ENCODE measurements around the gene RFX7.
"Not testable (repeated sequence)": the region's sequence is repeated elsewhere in the genome, so short reads cannot be mapped to it uniquely, and the experiment has no call there.

The RFX7 gene

DNA sequence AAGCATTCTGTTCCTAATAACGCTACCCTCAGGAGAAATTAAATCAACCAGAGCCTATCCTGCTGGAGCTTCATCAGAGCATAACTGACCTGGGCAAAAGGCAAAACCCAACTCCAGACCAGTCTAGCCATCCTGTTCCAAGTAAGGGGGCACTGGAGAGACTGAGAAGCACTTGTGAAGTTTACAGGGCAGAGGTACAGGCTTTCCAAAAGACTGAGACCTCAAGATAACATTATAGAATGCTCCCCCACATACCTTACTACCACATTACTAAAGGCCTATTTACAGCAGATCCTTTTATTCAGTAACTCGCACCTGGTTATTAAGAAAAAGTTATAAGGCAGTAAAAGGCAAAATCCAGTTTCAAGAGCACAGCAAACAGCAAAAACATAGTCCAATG, 35.5 kb downstream of the RFX7 start:
- DNase-seq (ENCODE audit: low spot score) = no peak
- in situ Hi-C loops (cut with MboI; ENCODE audit: low sequenced_read_pairs, unreplicated experiment) = no loop called here
- TF ChIP-seq CTCF (IDR thresholded peaks at IDR 0.05; ENCODE audit: borderline replicate concordance, control extremely low read depth, extremely low read depth, insufficient read depth, missing control alignments) = no peak

GRCh38 chr15:56207711-56208110, 36.0 kb downstream of the RFX7 start:
- no peak for DNase-seq (ENCODE audit: low spot score)
- TF ChIP-seq CTCF (IDR thresholded peaks at IDR 0.05; ENCODE audit: borderline replicate concordance, control extremely low read depth, extremely low read depth, insufficient read depth, missing control alignments) = no peak
- in situ Hi-C loops (cut with MboI; ENCODE audit: low sequenced_read_pairs, unreplicated experiment) = no loop called here

DNA sequence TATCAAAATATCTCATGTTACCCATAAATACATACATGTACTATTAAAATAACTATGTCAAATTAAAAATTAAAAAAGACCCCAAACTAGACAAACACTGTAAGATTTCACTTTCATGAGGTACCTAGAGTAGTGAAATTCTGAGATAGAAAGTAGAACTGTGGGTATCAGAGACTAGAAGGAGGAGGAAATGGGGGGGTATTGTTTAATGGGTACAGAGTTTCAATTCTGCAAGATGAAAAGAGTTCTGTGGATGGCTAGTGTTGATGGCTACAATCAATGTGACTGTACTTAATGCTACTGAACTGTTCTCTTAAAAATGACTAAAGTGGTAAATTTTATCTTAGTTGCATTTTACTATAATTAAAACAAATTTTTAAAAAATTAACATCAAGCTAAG, 36.6 kb downstream of the RFX7 start:
- TF ChIP-seq CTCF (IDR thresholded peaks at IDR 0.05; ENCODE audit: borderline replicate concordance, control extremely low read depth, extremely low read depth, insufficient read depth, missing control alignments) = no peak
- DNase-seq (ENCODE audit: low spot score) = no peak
- in situ Hi-C loops (cut with MboI; ENCODE audit: low sequenced_read_pairs, unreplicated experiment) = no loop called here

DNA sequence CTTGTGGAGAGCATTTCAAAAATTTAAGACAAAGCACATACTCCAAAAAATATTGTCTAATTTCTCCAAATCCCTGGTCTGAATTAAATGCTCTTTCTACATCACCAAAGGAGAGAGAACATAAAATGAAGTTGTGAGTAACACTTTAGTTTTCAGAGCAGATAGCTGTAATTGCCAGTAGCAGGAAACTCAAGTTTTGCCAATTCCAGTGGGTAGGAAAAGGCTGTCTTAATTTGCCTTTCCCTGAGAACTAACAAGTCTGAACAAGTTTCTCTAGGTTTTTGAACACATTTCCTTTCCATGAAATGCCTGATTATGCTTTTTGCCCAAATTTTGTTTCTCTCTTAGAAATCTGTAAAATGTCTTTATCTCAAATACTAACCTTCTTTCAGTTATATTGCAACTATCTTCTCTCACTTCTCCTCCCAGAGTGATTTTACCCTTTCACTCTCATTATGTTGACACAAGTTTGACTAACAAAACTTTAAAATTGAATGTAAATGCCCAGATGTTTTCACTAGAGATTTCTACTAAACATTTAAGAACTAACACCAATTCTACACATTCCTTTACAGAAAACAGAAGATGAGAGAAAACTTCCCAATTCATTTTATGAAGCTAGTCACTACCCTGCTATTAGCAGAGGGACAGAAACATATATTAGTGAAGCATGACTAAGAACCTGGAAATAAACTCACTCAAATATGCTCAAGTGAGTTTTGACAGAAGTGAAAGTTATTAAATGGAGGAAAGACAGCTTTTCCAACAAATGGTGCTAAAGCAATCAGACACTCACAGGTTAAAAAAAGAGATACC, 38.4 kb downstream of the RFX7 start:
- no peak for DNase-seq (ENCODE audit: low spot score)
- no peak for TF ChIP-seq CTCF (IDR thresholded peaks at IDR 0.05; ENCODE audit: borderline replicate concordance, control extremely low read depth, extremely low read depth, insufficient read depth, missing control alignments)
- in situ Hi-C loops (cut with MboI; ENCODE audit: low sequenced_read_pairs, unreplicated experiment) = no loop called here

DNA sequence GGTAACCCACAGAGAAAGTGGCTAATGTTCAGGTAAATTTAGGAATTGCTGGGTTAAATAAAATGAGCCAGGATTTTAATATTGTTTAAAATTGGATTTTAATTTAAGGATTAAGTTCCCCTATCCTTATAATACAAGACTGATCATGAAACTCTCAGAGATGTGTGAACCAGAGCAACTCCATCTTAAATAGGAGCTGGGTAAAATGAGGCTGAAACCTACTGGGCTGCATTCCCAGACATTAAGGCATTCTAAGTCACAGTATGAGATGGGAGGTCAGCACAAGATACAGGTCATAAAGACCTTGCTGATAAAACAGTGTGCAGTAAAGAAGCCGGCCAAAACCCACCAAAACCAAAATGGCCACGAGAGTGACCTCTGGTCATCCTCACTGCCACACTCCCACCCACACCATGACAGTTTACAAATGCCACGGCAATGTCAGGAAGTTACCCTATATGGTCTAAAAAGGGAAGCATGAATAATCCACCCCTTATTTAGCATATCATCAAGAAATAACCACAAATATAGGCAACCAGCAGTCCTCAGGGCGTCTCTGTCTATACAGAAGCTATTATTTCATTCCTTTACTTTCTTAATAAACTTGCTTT, 40.3 kb downstream of the RFX7 start:
- DNase-seq (ENCODE audit: low spot score); in situ Hi-C loops (cut with MboI; ENCODE audit: low sequenced_read_pairs, unreplicated experiment): not testable (repeated sequence)

- TF ChIP-seq CTCF (IDR thresholded peaks at IDR 0.05; ENCODE audit: borderline replicate concordance, control extremely low read depth, extremely low read depth, insufficient read depth, missing control alignments) = no peak
Observed at GRCh38 chr15:56202701-56203100, 41.0 kb downstream of the RFX7 start.

DNA sequence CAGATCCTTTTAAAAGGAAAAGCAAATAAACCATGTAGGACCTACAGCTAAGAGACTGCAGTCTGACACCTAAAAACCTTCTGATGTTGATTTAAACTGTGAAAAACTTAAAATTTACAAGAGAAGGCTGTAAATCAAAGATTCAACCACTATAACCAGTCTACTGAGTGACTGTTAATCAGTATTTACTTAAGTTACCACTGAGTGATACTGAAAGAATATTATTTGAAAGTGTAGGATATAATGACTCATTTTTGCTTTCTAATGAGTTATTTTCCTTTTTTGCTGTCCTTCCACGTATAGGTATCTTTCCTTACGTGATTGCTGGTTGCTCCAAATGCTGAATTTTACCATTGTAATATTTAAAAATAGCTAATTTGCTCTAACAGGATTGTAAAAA, 44.6 kb downstream of the RFX7 start:
- in situ Hi-C loops (cut with MboI; ENCODE audit: low sequenced_read_pairs, unreplicated experiment) = no loop called here
- no peak for TF ChIP-seq CTCF (IDR thresholded peaks at IDR 0.05; ENCODE audit: borderline replicate concordance, control extremely low read depth, extremely low read depth, insufficient read depth, missing control alignments)
- peak; percentile 11 for DNase-seq (ENCODE audit: low spot score)

More at GRCh38 chr15:56202701-56203100, 41.0 kb downstream of the RFX7 start:
- no peak for DNase-seq (ENCODE audit: low spot score)
- in situ Hi-C loops (cut with MboI; ENCODE audit: low sequenced_read_pairs, unreplicated experiment) = no loop called here
